Adrenal gland (tissue), 5 donors: ENCODE data around the gene GXYLT1.

ENCODE experiments used
- CTCF ChIP-seq, 6 experiments: fragments of 450-650 bp in 4 of 6; fragments of 200-600 bp in 2 of 6; sonication (generic) in 1 of 6; IDR thresholded peaks; 1 replicate in 5 of 6; 2 replicates in 1 of 6; pipeline versions ENCODE4 v1.5.1 to v1.8.0; 2016 to 2021; ENCODE audit warnings: antibody characterized with exemption in 6 of 6, mild to moderate bottlenecking in 2 of 6, moderate library complexity in 1 of 6
- POLR2A ChIP-seq, 2 donors: fragments of 450-650 bp; IDR thresholded peaks; one replicate each; pipeline ENCODE4 v1.6.1; 2017; ENCODE audit warnings: antibody characterized with exemption in 2 of 2, mild to moderate bottlenecking in 2 of 2, moderate library complexity in 1 of 2
- donor health status: DM: no; HTN: no; CAD: no.

- TF ChIP-seq CTCF (IDR thresholded peaks at IDR 0.05) (no peak), POLR2A (IDR thresholded peaks at IDR 0.05) (no peak)
Observed at GRCh38 chr12:42056130-42056529, 88.5 kb downstream of the GXYLT1 start.
